GM19023 (cell line): ENCODE data around the gene BOC.

Experiments used
- ATAC-seq: cut with Tn5 transposase; IDR thresholded peaks from one replicate; pipeline ENCODE4 v1.9.1; 2021; ENCODE audit warnings: mild to moderate bottlenecking, moderate library complexity; ENCODE audit not compliant: unreplicated experiment

The BOC gene

GRCh38 chr3:113330742-113331141 lies 119.4 kb downstream of the BOC start:
- no peak for ATAC-seq

GRCh38 chr3:113331187-113331586 lies 119.8 kb downstream of the BOC start:
- ATAC-seq: no peak
